Breast epithelium (tissue), 4 donors: ENCODE measurements around the gene PRRC2C. TPM values are rescaled to one million over a fixed set of nuclear protein-coding genes. Genes with fewer than 3 reads are reported as not detected.
"Not testable (repeated sequence)": the region's sequence is repeated elsewhere in the genome, so short reads cannot be mapped to it uniquely, and the experiment has no call there.

Source experiments
- DNase-seq, 2 donors: peaks; one replicate each; pipeline ENCODE4 v3.0.0-alpha.2; 2019; ENCODE audit warnings: low spot score in 2 of 2
- H3K27ac ChIP-seq, 2 donors: fragments of 200-600 bp; sonication (generic) in 1 of 2; one replicate each; pipeline ENCODE4 v1.5.1; 2016 to 2019; ENCODE audit warnings: mild to moderate bottlenecking in 1 of 2
- H3K27me3 ChIP-seq, 2 donors: fragments of 200-600 bp; sonication (generic) in 1 of 2; one replicate each; pipeline versions ENCODE4 v1.5.1 to v1.6.0; 2017 to 2019; ENCODE audit warnings: control low read depth in 1 of 2, mild to moderate bottlenecking in 1 of 2
- H3K36me3 ChIP-seq: fragments of 200-600 bp; one replicate; pipeline ENCODE4 v1.5.1; 2019
- H3K4me1 ChIP-seq, 2 donors: fragments of 200-600 bp; sonication (generic); one replicate each; pipeline ENCODE4 v1.5.1; 2016 to 2019; ENCODE audit warnings: control low read depth in 1 of 2
- H3K4me3 ChIP-seq, 3 donors: fragments of 200-600 bp; sonication (generic); 1 replicate in 2 of 3; 2 replicates in 1 of 3; pipeline ENCODE4 v1.5.1; 2016 to 2019; ENCODE audit warnings: mild to moderate bottlenecking in 3 of 3, moderate library complexity in 2 of 3
- H3K9me3 ChIP-seq, 2 donors: fragments of 200-600 bp; sonication (generic) in 1 of 2; one replicate each; pipeline ENCODE4 v1.5.1; 2016 to 2019; ENCODE audit warnings: control low read depth in 1 of 2
- CTCF ChIP-seq, 3 donors: fragments of 450-650 bp; IDR thresholded peaks; one replicate each; pipeline ENCODE4 v1.5.1; 2016 to 2017; ENCODE audit warnings: antibody characterized with exemption in 3 of 3, mild to moderate bottlenecking in 3 of 3, moderate library complexity in 3 of 3
- POLR2A ChIP-seq: fragments of 450-650 bp; IDR thresholded peaks from one replicate; pipeline ENCODE4 v1.6.1; 2016; ENCODE audit warnings: antibody characterized with exemption, mild to moderate bottlenecking, moderate library complexity
- POLR2AphosphoS5 ChIP-seq, 3 donors: sonication (generic); formaldehyde crosslinking; IDR thresholded peaks; one replicate each; pipeline ENCODE4 v1.6.1; 2017; ENCODE audit warnings: antibody characterized with exemption in 3 of 3
- intact Hi-C: fragments of 100-400 bp; cut with DNase I; formaldehyde crosslinking; loops from one replicate; pipeline ENCODE4 v1.15.1; 2023; ENCODE audit warnings: low total_unique reads
- total RNA-seq, 3 donors: library from RNA; depleted of rRNA; stranded (reverse); fragments of >200 nt; gene quantifications; one replicate each; pipeline ENCODE4 v1.1.0, GENCODE V29; 2016

Gene PRRC2C
- total RNA-seq, 3 donors from 2014 or later: 91.1 to 126 (median 96.0) TPM

DNA sequence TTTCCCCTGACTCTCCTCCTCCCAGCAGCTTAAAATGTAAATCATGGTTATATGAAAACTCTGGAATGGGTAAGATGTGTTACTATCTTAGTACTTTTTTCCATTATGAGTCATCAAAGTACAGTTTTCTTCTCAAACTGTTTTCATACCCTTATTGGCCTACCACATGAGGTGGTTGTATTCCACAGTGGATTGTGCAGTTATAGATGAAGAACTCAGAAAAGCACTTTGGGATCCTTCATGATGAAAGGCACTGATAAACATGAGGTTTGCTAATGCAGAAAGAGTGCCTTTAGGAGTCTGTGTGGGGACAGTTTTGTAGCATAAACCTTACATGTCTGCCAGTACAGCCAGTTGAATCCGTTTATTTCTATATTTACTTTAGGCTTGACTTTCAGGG, 104.7 kb downstream of the PRRC2C start:
- no peak for DNase-seq
- Histone ChIP-seq H3K27ac (no peak overlapping the region), H3K36me3 (peaks cover 8% of the 10 kb centered on the region), H3K9me3 (no peaks in the 10 kb centered on the region), H3K4me1 (no peaks in the 10 kb centered on the region), H3K4me3 (no peak overlapping the region), H3K27me3 (no peaks in the 10 kb centered on the region)
- intact Hi-C loops: no loop called here
- no peak for TF ChIP-seq POLR2A
- TF ChIP-seq CTCF (IDR thresholded peaks at IDR 0.05): no peak
- TF ChIP-seq POLR2AphosphoS5 (IDR thresholded peaks at IDR 0.05): no peak

DNA sequence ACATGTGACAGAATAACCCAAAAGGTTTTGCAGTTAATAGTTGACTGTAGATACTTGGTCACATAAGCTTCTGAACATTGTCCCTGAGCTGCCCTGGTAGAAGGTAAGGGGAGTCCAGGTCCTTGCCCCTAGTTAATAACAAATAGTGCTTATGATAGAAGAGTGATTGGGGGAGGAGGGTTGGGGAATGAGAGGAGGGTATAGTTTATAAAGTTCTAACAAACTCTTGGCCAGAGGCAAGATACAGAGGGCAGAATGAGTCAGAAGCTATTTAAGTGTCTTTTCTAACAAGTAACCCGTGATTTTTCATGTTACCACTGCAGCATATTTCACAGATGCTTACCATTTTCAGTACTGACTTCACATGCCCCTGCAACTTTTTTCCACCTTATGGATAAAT, 110.0 kb downstream of the PRRC2C start:
- H3K27me3 ChIP-seq: no peaks in the 10 kb centered on the region
- no peaks in the 10 kb centered on the region for H3K36me3 ChIP-seq
- no peak for DNase-seq
- no peak overlapping the region for H3K27ac ChIP-seq
- no peak for TF ChIP-seq POLR2AphosphoS5 (IDR thresholded peaks at IDR 0.05)
- TF ChIP-seq CTCF (IDR thresholded peaks at IDR 0.05): no peak
- TF ChIP-seq POLR2A: no peak
- no peak overlapping the region for H3K4me3 ChIP-seq
- H3K4me1 ChIP-seq: no peaks in the 10 kb centered on the region
- intact Hi-C loops: no loop called here
- no peaks in the 10 kb centered on the region for H3K9me3 ChIP-seq

DNA sequence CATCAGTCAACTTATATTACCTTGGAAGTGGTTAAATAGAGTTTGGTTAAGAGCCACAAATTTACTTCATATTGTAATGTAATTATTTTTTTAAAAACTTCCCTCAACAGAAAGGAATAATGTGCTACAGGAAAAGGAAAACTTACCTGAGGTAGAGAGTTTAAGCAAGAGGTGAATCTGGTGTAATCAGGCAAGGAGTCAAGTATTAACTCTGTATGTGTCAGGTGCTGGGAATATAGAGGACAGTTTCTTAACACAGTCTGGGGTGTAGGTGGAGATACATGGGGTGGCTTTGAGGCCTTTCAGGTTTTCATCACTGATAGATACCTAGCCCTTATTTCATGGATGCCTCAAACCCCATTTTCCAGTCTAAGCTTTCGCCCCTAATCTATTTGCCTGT, 110.8 kb downstream of the PRRC2C start:
- H3K27ac ChIP-seq: no peak overlapping the region
- H3K4me1 ChIP-seq: no peaks in the 10 kb centered on the region
- intact Hi-C loops: no loop called here
- no peaks in the 10 kb centered on the region for H3K36me3 ChIP-seq
- no peak for TF ChIP-seq POLR2AphosphoS5 (IDR thresholded peaks at IDR 0.05)
- no peak for TF ChIP-seq POLR2A
- no peak for TF ChIP-seq CTCF (IDR thresholded peaks at IDR 0.05)
- H3K4me3 ChIP-seq: no peak overlapping the region
- no peaks in the 10 kb centered on the region for H3K27me3 ChIP-seq
- no peaks in the 10 kb centered on the region for H3K9me3 ChIP-seq
- DNase-seq: no peak

DNA sequence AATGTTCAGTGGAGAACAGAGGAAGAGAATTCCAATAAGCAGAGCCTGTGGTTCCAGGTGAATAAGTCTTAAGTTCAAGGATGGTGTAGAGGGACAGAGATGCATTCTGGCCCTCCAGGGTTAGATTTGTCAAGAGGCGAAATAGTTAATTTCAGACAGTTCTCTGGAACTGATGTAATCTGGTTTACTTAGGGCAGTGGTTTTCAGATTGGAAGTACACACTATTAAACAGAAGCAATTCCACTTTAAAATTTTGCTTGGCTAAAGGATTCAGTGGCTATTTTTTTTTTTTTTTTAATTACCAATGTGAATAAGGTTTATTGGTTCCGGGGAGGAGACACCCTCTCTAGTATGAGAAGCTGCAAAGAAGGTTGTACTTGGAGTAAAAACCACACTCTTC, 111.4 kb downstream of the PRRC2C start:
- Histone ChIP-seq H3K27ac (no peak overlapping the region), H3K4me3 (no peak overlapping the region), H3K9me3 (no peaks in the 10 kb centered on the region), H3K4me1 (no peaks in the 10 kb centered on the region), H3K27me3 (no peaks in the 10 kb centered on the region), H3K36me3 (no peaks in the 10 kb centered on the region)
- DNase-seq: no peak
- intact Hi-C loops: no loop called here
- no peak for TF ChIP-seq CTCF (IDR thresholded peaks at IDR 0.05)
- no peak for TF ChIP-seq POLR2AphosphoS5 (IDR thresholded peaks at IDR 0.05)
- no peak for TF ChIP-seq POLR2A

DNA sequence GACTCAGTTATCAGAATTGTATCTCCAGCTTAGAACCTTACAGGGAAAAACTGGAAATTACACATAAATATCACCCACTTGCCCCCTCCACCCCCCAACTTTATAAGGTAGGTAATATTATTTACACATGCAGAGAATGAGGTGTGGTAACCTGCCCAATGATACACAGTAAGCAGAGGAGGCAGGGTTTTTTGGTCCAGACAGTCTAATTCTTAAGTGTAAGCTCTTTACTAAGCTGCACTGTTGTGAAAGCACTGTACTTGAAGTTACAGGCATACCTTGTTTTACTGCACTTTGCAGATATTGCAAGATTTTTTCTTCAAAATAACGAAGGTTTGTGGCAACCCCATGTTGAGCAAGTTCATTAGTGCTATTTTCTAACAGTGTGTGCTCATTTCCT, 111.9 kb downstream of the PRRC2C start:
- H3K4me1 ChIP-seq: no peaks in the 10 kb centered on the region
- no peak for DNase-seq
- TF ChIP-seq POLR2AphosphoS5 (IDR thresholded peaks at IDR 0.05) (no peak), POLR2A (no peak), CTCF (IDR thresholded peaks at IDR 0.05) (no peak)
- H3K36me3 ChIP-seq: no peaks in the 10 kb centered on the region
- no peaks in the 10 kb centered on the region for H3K27me3 ChIP-seq
- H3K9me3 ChIP-seq: no peaks in the 10 kb centered on the region
- intact Hi-C loops: no loop called here
- H3K4me3 ChIP-seq: no peak overlapping the region
- H3K27ac ChIP-seq: no peak overlapping the region

DNA sequence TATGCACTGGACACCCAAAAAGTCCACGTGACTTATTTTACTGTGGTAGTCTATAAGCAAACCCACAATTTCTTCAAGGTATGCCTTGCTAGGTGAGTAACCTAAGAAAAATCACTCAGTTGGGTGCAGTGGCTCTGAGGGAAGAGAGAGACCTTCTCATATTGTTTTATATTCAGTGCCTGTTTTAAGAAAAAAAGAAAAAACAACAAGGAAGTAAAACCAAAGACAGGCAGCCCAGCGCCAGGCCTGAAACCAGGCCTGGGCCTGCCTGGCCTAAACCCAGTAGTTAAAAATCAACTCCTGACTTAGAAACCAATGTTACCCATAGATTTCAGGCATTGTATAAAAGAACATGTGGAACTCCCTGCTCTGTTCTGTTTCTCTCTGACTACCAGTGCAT, 115.0 kb downstream of the PRRC2C start:
- H3K27me3 ChIP-seq, H3K27ac ChIP-seq, H3K4me1 ChIP-seq, H3K9me3 ChIP-seq, intact Hi-C loops, H3K36me3 ChIP-seq, H3K4me3 ChIP-seq, DNase-seq: not testable (repeated sequence)
